ENCODE results near the gene PLD4. TPM values are rescaled to one million over a fixed set of nuclear protein-coding genes. Genes with fewer than 3 reads are reported as not detected.

PLD4 gene
- total RNA-seq, result under 1 TPM in 1 of 4 donors, not detected in 3; 0.16 TPM

GRCh38 chr14:104924421-104925213 lies at the start of gene PLD4:
PLD4 (plus strand) TSS chr14:104924879; CDS start chr14:104927141, 2,262 bp downstream.
- Histone ChIP-seq H3K4me3 (no peak within 1 kb of the TSS), H3K27ac (no peak within 1 kb of the TSS), H3K27me3 (no peaks in the 10 kb centered on the region), H3K4me1 (no peaks in the 10 kb centered on the region), H3K36me3 (no peaks in the 10 kb centered on the region), H3K9me3 (no peaks in the 10 kb centered on the region)
- TF ChIP-seq EP300 (IDR thresholded peaks at IDR 0.05) (no peak), POLR2A (IDR thresholded peaks at IDR 0.05) (no peak), POLR2AphosphoS5 (IDR thresholded peaks at IDR 0.05) (no peak)
- TF ChIP-seq, protein P1, sequence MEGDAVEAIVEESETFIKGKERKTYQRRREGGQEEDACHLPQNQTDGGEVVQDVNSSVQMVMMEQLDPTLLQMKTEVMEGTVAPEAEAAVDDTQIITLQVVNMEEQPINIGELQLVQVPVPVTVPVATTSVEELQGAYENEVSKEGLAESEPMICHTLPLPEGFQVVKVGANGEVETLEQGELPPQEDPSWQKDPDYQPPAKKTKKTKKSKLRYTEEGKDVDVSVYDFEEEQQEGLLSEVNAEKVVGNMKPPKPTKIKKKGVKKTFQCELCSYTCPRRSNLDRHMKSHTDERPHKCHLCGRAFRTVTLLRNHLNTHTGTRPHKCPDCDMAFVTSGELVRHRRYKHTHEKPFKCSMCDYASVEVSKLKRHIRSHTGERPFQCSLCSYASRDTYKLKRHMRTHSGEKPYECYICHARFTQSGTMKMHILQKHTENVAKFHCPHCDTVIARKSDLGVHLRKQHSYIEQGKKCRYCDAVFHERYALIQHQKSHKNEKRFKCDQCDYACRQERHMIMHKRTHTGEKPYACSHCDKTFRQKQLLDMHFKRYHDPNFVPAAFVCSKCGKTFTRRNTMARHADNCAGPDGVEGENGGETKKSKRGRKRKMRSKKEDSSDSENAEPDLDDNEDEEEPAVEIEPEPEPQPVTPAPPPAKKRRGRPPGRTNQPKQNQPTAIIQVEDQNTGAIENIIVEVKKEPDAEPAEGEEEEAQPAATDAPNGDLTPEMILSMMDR (IDR thresholded peaks at IDR 0.05), result no peak
- 75% methylated on average over 11 of the region's 14 CpGs for WGBS
- no peak for DNase-seq (ENCODE audit: low spot score in 2 of 2)

DNA sequence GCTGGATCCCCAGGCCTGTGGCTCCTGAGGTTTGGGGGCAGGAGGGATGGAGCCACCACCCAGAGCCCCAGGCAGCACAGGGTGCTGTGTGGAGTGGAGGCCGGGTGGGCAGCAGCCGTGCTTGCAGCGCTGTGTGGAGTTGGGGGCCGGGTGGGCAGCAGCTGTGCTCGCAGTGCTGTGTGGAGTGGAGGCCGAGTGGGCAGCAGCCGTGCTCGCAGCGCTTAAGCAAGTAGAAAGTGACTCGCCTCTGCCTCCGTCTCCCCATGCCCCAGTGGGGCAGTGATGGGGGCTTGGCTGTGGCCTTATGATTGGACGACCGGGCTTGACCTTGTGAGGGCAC lies 49.3 kb upstream of the PLD4 start:
- no peak overlapping the region for H3K4me3 ChIP-seq
- peaks cover 42% of the 10 kb centered on the region for H3K4me1 ChIP-seq
- no peak for DNase-seq (ENCODE audit: low spot score in 2 of 2)
- no peaks in the 10 kb centered on the region for H3K27me3 ChIP-seq
- TF ChIP-seq, protein P1 (IDR thresholded peaks at IDR 0.05), result no peak
- no peak for TF ChIP-seq EP300 (IDR thresholded peaks at IDR 0.05)
- TF ChIP-seq POLR2AphosphoS5 (IDR thresholded peaks at IDR 0.05), result no peak
- TF ChIP-seq POLR2A (IDR thresholded peaks at IDR 0.05), result no peak
- H3K9me3 ChIP-seq, result no peaks in the 10 kb centered on the region
- no peak overlapping the region for H3K27ac ChIP-seq
- WGBS, result 86% methylated on average over 11 of the region's 13 CpGs
- H3K36me3 ChIP-seq, result peaks cover 29% of the 10 kb centered on the region

DNA sequence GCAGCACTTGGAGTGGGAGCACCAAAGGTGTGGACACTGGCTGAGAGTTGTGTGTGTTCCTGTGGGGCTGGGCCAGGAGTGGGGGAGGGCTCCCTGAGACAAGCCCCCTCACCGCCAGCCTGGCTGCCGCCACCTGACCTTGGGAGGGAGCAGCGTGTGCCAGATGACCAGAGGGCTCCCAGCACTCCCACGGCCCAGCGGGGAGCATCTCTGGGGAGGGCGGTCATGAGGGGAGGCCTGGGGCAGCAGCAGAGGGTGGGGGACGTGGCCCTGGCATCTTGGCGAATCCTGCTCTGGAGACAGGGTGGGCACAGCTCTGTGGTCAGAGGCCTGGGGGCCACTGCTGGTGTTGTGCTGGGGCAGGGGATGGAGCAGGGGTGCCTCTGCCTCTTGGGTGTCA lies 48.9 kb upstream of the PLD4 start:
- H3K27me3 ChIP-seq, result no peaks in the 10 kb centered on the region
- H3K36me3 ChIP-seq, result peaks cover 31% of the 10 kb centered on the region
- peaks cover 40% of the 10 kb centered on the region for H3K4me1 ChIP-seq
- H3K9me3 ChIP-seq, result no peaks in the 10 kb centered on the region
- TF ChIP-seq POLR2A (IDR thresholded peaks at IDR 0.05) (no peak), EP300 (IDR thresholded peaks at IDR 0.05) (no peak), POLR2AphosphoS5 (IDR thresholded peaks at IDR 0.05) (no peak)
- TF ChIP-seq, protein P1 (IDR thresholded peaks at IDR 0.05), result no peak
- H3K27ac ChIP-seq, result no peak overlapping the region
- H3K4me3 ChIP-seq, result no peak overlapping the region
- DNase-seq (ENCODE audit: low spot score in 2 of 2), result no peak
- WGBS, result 89% methylated on average over 5 of the region's 8 CpGs

GRCh38 chr14:104876251-104876699 lies 48.4 kb upstream of the PLD4 start:
- 90% methylated on average over 8 of the region's 8 CpGs for WGBS
- peaks cover 40% of the 10 kb centered on the region for H3K4me1 ChIP-seq
- TF ChIP-seq POLR2A (IDR thresholded peaks at IDR 0.05) (no peak), POLR2AphosphoS5 (IDR thresholded peaks at IDR 0.05) (no peak), EP300 (IDR thresholded peaks at IDR 0.05) (no peak)
- TF ChIP-seq, protein P1 (IDR thresholded peaks at IDR 0.05), result no peak
- DNase-seq (ENCODE audit: low spot score in 2 of 2), result no peak
- no peak overlapping the region for H3K27ac ChIP-seq
- H3K4me3 ChIP-seq, result no peak overlapping the region
- H3K9me3 ChIP-seq, result no peaks in the 10 kb centered on the region
- H3K36me3 ChIP-seq, result peaks cover 35% of the 10 kb centered on the region
- H3K27me3 ChIP-seq, result no peaks in the 10 kb centered on the region

DNA sequence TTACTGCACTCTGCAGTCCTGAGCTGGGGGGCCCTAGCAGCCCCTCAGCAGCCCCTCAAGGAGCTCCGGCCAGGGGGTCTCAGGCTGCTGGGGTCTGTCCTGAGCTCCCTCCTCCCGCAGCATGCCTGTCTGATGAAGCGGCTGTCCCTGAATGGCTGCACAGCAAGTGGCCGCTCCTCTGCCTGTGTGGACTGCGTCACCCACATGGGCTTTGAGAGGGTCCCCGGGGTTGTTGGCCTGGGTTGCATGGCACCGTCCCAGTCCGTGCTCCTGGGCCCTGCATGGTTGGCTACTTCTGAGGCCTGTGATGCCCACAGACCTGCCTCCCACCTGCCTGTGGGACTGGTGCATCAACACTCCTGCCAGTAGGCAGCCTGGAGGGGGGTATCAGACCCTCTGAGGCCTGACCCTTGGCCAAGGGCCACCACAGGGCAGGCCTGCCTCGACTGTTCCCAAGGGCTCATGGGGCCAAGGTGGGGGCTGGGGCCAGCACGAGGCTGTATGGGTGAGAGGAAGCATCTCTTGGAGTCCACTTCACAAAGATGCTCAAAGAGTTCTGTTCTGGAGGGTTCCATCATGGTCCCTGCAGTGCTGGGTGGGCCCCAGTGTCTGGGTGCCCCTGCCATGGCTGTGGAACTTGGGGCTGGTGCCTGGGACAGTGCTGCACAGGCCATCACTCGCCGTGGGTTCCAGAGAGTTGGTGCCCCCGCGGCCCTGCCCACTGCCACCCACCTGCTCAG lies 47.4 kb upstream of the PLD4 start:
- WGBS, result 71% methylated on average over 4 of the region's 14 CpGs
- no peak for DNase-seq (ENCODE audit: low spot score in 2 of 2)
- H3K27ac ChIP-seq, result no peak overlapping the region
- H3K36me3 ChIP-seq, result peaks cover 42% of the 10 kb centered on the region
- H3K27me3 ChIP-seq, result no peaks in the 10 kb centered on the region
- no peaks in the 10 kb centered on the region for H3K9me3 ChIP-seq
- TF ChIP-seq POLR2AphosphoS5 (IDR thresholded peaks at IDR 0.05) (no peak), POLR2A (IDR thresholded peaks at IDR 0.05) (no peak)
- TF ChIP-seq, protein P1 (IDR thresholded peaks at IDR 0.05), result no peak
- peaks cover 43% of the 10 kb centered on the region for H3K4me1 ChIP-seq
- no peak overlapping the region for H3K4me3 ChIP-seq

Measured in suprapubic skin (tissue), 4 donors.